AG09309 (cell line): ENCODE measurements around the gene BLTP2.

Experiments
- DNase-seq: peaks from one replicate; pipeline ENCODE4 v3.0.0-alpha.2; 2010; ENCODE audit warnings: low read depth
- H3K4me3 ChIP-seq: 2 replicates; pipeline ENCODE4 v1.5.1; 2011; ENCODE audit warnings: mild to moderate bottlenecking, low read depth, low read length, moderate library complexity; ENCODE audit not compliant: control insufficient read depth
- TF ChIP-seq, protein P1 (sequence below): IDR thresholded peaks from 2 replicates; pipeline ENCODE4 v1.5.1; 2011; ENCODE audit warnings: mild to moderate bottlenecking, low read depth, low read length, inconsistent platforms; ENCODE audit not compliant: insufficient read depth, control insufficient read depth; ENCODE audit errors: missing control alignments

Gene BLTP2

DNA sequence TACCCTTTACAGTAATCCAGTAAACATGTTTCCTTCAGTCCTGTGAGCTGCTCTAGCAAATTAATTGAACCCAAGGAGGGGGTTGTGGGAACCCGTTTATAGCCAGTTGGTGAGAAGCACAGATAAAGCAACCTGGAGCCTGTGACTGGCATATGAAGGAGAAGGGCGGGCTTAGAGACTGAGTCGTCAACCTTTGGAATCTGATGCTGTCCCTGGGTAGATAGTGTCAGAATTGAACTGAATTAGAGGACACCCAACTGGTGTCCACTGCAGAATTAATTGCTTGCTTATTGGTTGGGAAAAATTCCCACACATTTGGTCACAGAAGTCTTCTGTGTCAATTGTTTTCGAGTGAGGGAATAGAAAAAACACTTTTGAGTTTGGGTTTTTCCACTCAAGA lies 18.1 kb downstream of the BLTP2 start:
- H3K4me3 ChIP-seq, result no peak overlapping the region
- TF ChIP-seq, protein P1, sequence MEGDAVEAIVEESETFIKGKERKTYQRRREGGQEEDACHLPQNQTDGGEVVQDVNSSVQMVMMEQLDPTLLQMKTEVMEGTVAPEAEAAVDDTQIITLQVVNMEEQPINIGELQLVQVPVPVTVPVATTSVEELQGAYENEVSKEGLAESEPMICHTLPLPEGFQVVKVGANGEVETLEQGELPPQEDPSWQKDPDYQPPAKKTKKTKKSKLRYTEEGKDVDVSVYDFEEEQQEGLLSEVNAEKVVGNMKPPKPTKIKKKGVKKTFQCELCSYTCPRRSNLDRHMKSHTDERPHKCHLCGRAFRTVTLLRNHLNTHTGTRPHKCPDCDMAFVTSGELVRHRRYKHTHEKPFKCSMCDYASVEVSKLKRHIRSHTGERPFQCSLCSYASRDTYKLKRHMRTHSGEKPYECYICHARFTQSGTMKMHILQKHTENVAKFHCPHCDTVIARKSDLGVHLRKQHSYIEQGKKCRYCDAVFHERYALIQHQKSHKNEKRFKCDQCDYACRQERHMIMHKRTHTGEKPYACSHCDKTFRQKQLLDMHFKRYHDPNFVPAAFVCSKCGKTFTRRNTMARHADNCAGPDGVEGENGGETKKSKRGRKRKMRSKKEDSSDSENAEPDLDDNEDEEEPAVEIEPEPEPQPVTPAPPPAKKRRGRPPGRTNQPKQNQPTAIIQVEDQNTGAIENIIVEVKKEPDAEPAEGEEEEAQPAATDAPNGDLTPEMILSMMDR, result no peak
- no peak for DNase-seq

DNA sequence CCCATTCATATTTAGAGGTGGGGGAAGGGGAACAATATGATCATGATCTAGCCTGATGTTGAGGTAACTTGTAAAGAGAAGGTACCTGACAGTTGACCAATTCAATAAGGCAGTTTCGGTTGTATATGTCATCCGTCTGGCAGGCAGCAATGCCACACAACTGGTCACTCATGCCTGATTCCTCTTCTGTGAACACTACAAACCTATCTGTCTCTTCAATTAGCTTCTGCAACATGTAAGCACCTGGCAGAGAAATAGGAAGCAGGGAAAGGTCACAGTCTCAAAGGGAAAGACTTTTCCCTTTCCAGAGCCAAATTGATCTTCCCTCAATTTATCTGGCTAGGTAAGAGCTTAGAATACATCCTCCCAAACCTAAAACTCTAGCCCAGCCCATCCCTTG lies 20.8 kb downstream of the BLTP2 start:
- TF ChIP-seq, protein P1, result no peak
- no peak for DNase-seq

DNA sequence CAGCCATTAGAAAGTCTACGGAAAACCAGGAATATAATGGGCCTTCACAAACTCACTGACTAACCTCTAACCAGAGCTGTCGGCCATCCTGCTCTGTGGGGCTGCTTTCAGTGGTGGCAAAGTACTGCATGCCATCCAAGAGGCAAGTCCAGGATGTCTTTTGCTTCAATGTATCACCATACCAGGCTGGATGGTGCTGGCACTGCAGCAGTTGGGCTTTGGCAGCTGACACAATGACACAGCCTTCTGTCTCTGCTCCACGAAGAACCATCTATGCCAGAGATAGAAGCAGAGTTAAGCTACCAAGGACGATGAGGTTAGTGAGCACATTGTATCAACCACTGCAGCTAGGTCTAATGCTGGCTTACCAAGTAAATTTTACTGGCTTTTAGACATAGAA lies 21.3 kb downstream of the BLTP2 start:
- TF ChIP-seq, protein P1, result no peak
- no peak for DNase-seq
- H3K4me3 ChIP-seq, result no peak overlapping the region

More for the DNA sequence above, 20.8 kb downstream of the BLTP2 start:
- no peak overlapping the region for H3K4me3 ChIP-seq

DNA sequence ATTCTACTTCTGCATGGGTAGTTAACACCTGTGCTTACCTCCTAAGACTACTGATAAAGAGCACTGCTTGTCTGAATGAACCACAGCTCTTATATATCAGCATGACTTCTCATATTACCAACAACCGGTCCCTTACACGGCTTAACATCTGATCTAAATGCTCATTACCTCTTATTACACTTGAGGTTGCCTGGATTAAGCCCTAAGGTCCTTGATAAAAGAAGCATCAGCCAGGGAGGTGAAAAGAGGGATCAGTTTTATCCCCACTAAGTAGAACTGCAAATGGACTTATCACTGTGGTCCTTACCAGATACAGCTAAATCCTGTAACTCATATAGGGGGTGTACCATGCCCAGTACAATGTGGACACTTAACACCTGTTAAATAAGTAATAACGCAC lies 22.8 kb downstream of the BLTP2 start:
- H3K4me3 ChIP-seq, result no peak overlapping the region
- no peak for DNase-seq
- TF ChIP-seq, protein P1, result no peak

GRCh38 chr17:28620010-28620409 lies 24.9 kb downstream of the BLTP2 start:
- H3K4me3 ChIP-seq, result no peak overlapping the region
- TF ChIP-seq, protein P1, result no peak

DNA sequence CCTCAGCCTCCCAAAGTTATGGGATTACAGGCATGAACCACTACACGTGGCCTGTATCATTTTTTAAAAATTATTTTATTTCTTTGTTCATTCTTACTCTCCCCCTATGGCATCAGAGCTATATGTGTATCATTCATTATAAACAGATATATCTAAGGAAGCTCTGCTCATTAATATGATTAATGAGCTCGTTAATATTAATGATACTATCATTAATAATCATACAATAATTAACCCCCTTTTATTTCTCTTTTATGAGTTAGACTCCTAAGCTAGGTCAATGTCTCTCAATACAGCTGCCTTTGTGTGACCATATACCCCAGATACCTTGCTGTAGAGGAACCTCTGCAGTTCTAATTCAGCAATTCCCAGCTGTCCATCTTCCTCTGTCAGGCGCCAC lies 26.5 kb downstream of the BLTP2 start:
- DNase-seq, result no peak
- H3K4me3 ChIP-seq, result no peak overlapping the region
- TF ChIP-seq, protein P1, result no peak

More at GRCh38 chr17:28620010-28620409, 24.9 kb downstream of the BLTP2 start:
- DNase-seq, result no peak

GRCh38 chr17:28616281-28616680 lies 28.7 kb downstream of the BLTP2 start:
- TF ChIP-seq, protein P1, result no peak
- DNase-seq, result no peak
- no peak overlapping the region for H3K4me3 ChIP-seq
